ENCODE results near the gene SLCO3A1.

SLCO3A1 gene

GRCh38 chr15:92011611-92012367, 158.3 kb downstream of the SLCO3A1 start:
- no peak for DNase-seq

GRCh38 chr15:92012368-92012629, 158.8 kb downstream of the SLCO3A1 start:
- no peak for DNase-seq

- no peak for DNase-seq
Observed at GRCh38 chr15:92012881-92013280, 159.4 kb downstream of the SLCO3A1 start.

DNA sequence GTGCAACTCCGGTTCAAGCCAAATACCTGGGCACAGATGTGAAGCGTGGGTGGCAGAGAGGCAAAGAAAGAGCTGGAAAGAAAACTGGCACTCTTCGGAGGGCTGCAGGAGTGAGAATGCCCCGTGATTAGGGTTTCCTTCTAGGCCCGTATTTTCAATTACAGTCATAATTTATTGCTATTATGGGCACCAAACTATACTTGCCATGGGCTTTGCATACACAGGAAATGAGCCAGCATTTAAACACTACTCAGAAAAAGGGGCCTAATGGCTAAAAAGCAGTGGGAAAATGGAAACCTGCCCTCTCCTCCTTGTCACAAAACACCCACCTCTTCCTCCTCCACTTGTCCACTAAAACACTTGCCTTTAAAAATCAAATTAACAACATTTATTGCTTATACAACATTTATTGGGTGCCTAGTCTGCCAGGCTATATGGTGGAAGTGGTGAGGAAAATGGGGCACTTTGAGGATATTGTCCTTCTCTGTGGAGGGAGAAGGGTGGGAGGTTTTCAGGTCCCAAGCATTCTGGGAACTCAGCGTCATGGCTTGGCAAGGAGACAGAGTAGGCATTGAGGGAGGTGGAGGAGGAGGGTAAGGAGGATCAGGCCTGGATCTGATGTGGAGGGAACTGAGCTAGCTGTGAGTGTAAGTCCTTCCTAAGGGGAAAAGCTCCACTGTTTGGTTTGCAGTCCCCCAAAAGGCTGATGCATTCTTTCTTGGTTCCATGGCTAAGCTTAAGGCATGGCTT, 160.9 kb downstream of the SLCO3A1 start:
- no peak for DNase-seq

DNA sequence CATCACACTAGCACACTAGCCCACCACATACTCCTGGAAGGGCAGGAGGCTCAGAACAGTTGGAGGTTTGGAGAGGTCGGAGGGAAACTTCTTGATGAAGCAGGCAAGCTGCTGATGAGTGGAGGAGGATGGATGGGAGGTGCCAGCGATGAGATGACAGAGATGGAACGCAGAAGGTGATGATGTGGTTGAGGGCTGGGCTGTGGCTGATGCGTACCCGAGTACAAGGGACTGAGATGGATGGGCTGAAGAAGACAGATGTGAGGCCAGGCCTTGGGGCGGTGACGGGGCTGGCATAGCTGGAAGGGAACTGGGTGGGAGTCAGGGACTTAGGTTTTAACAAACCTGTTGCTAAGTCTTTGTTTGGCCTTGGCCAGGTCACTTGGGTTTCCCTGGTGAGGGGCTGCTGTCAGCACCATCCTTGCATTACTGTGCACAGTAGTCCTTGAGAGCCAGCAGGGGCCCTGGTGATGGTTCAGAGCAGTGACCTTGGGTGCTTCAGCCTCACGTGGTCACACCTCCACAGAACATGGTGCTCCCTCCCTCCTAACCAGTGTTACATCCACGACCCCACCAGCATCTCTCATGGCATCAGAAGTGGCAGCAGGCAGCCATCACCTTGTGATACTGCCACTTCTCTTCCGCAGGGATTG, 164.5 kb downstream of the SLCO3A1 start:
- DNase-seq, result no peak

DNA sequence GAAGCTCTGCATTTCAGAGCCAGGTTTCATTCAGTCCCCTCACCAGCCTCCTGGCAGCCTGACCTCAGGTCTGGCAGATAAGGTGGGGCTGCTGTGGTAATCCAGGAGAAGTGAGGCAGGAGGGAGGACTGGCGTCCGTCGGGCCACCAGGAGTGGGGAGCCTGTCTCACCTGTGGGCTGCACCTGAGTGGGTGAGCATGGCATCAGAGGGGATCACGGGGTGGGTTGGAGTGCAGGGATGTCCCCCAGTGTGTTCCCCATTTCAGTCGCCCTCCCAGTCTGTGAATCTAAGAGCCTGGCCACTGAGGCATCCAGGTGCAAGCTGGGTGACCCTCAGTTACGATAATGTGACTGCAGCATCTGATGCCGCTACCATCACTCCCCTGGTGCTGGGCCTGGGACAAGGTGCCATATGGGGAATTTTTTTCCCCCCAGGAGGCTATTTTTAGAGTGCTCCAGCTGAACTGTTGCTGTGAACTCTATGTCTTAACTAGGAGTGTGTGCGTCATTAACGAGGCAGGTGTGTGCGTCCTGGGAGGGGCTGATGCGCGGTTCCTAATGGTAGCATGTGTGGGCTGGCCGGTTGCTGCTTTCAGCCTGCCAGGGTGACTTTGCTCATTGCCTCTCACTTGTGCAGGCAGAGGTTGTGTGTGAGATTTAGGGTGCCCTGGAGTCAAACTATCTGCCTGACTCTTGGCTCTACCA, 165.2 kb downstream of the SLCO3A1 start:
- no peak for DNase-seq

- DNase-seq, result no peak
Observed at GRCh38 chr15:92019706-92020105, 166.2 kb downstream of the SLCO3A1 start.

DNA sequence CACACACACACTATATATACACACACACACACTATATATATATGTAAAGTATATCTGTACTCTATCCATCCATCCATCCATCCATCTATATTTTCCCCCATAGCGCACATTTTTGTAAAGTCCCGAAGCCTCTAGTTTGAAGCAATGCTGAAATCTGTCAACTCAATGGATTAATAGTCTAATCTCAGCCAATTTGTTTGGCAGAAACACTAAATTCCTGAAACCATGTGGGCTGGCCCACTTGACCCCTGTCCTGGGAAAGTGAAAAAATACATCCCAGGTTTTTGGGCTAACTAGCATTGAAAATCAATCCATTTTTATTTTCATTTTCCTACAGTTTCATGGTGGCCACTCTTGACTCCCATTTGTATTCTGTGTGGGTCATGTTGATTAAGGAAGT, 166.7 kb downstream of the SLCO3A1 start:
- no peak for DNase-seq

DNA sequence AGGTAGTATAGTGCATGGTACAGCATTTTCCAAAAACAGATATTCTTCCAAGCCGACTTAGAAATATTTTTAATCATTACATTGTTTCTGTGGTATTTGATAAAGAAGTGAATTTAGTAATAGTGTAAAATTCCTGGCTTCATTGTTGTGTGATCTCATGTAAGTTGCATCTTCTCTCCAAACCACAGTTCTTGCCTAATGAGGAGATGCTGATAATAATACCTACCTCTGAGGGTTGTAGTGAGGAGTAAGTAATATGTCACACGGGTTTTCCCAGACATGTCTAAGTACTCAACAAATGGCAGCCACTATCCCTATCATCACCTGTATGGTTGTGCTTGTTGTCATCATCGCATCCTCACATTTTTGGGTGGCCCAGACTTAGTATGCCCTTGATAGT, 167.3 kb downstream of the SLCO3A1 start:
- no peak for DNase-seq

DNA sequence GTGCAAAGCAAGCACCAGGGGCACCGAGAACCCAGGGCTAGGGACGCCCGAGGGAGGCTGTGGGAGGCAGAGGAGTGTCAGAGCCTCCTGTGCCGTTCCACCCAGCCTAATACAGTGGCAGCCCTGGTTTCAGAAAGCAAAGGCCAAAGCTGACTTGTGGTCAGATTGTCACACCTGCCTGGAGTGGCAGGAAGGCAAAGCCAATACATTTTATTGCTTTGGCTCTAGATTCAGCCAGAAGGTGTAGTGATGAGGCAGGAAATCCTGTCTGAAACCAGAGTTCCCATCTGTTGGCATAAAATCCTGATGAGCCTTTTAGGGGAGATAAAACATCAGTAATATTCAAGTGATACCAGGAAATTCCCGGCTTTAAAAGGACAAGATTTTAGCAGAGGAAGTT, 168.3 kb downstream of the SLCO3A1 start:
- no peak for DNase-seq

GRCh38 chr15:92023965-92024364, 170.5 kb downstream of the SLCO3A1 start:
- no peak for DNase-seq

DNA sequence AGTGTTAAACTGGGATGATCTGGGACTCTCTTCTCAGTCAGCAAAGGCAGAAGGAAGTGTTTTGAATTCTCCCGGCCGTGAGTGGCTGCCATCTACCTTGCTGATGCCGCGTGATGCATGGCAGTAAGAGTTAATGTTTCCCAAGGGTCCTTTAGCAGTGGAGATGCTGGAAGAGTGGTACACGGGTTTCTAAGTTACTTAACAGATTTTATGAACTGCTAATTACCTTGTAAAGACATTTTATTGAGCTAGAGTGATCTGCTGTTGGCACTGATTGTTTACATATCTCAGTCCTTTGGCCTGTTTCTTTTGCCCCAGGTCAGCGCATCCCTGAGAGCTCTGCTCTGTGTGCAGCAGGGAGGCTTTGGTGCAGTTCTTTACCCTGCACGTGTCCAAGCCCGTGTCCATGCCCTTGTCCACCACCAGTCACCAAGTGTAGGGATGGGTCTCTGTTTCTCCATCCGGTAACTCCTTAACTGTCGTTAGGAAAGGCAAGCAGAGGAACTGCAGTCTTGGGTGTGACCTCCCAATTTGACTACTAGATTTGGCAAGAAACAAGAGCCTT, 172.3 kb downstream of the SLCO3A1 start:
- DNase-seq, result no peak

DNA sequence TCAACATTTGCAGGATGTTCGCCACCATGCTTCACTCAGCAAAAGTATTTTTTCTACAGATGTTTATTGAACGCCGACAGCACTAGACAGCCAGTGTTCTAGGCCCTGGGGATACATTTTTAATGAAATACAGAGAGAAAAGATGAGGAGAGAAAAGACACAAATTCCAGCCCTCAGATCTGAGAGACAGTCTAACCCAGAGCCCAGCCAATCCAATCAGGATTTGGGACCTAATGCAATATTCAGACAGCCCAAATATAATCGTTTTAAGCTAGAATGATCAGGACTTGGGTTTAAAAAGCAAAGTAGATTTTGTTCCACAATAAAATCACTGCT, 174.8 kb downstream of the SLCO3A1 start:
- DNase-seq, result no peak

DNA sequence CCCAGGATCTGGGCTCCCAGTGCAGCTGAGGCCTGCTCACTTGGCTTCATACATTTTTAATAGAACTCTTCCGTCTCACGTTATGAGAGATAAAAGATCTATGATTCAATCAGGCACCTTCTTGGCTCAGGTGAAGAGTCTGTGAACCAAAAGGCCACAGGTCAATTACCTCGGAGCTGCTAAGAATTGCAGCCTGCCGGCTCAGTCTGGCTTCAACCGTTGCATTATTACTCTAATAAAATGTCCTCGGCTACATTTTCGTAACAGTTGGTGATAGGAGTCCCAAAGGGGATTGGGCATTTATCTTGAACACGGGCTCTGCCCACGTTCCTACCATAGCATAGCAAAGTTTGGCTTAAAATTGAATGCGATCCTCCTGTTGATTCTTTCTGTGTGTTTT, 176.3 kb downstream of the SLCO3A1 start:
- no peak for DNase-seq

DNA sequence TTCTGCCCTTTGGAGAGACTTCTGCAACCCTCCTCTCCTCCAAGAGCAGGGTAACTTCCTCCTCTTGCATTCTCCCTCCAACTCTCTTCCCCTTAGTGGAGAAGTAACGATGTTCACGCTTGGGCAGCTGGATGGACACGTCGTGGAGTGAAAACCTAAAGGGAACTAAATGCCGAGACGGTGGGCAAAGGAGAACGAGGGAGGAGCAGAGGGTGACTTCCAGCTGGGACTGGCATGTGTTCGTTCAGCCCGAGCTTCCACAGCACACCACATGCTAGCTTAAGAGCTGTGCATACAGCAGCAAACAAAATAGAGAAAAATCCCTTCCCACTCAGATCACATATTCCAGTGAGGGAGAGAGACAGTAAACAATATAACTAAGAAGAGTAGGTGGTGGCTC, 179.8 kb downstream of the SLCO3A1 start:
- DNase-seq, result no peak

DNA sequence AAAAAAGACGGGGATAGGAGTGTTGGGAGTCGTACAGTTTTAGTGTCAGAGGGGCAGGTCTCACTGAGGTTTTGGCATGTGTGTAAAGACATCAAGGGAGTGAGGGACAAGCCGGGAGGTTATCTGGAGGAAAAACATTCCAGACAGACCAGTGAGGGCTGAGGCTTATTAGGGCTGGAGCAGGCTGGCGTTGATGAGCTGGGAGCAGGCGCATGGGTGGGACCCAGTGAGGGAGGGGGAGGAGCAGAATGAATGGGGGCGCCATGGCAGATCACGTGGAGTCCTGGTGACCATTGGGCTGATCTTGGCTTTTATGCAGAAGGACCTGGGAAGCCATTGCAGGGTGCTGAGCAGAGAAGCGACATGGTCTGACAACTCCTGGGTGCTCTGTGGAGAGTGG, 180.2 kb downstream of the SLCO3A1 start:
- no peak for DNase-seq

GRCh38 chr15:92034227-92034626, 180.7 kb downstream of the SLCO3A1 start:
- no peak for DNase-seq

DNA sequence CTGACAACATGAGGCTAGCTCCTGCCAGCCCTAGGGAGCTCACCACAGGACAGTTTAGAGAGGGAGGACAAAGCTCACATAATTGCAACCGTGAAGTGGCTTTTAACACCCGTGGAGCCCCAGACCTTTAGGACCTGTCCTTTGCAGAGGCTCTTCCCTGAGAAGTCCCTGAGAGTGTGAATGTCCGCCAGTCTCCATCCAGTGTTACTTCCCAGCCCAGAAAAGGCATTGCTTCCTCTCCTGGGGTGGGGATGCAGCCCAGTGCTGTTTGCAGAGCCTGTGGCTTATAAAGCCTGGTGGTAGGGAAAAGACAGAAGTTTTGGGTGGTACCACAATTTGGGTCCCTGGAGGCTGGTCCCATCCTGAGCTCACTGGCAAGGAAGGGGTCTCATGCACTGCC, 182.0 kb downstream of the SLCO3A1 start:
- no peak for DNase-seq

DNA sequence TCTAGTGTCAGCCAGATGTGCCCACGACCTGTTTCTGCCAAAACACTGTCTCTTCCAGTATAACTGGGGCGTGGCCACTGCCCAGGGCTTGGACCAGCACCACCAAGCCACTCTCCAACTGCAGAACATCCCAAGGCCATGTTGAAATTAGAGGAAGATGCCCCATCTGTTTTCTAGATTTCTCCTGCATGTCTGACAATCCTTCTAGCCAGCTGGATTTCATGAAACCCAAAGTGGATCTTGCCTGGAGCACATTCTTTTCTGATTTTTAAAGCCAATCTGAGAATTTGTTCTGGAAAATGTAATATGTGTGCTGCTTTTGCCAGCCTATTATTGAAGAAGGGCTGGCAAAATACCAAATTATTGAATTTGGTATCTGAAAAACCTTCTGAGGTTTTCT, 182.5 kb downstream of the SLCO3A1 start:
- DNase-seq, result no peak

DNA sequence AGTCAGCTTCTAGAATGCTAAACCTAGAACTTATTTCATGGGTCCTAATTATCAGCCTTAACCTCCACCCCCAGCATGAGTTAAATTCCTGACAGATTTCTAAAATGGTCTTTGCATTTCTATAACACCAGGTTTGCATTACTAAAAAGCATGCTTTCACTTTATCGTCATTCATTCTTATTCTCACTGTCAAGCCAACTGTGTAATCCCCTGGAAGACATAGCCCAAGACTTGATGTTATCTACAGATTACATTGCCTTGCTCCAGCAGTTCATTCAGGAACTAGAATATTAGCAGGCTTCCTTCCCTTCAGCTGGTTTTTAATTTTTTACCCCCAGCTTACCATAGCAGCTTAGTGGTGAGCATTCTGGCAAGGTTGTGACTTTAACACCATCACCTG, 184.0 kb downstream of the SLCO3A1 start:
- DNase-seq, result no peak

GRCh38 chr15:92040350-92040749, 186.8 kb downstream of the SLCO3A1 start:
- DNase-seq, result no peak

GRCh38 chr15:92041371-92041770, 187.9 kb downstream of the SLCO3A1 start:
- no peak for DNase-seq

- DNase-seq, result no peak
Observed at GRCh38 chr15:92043283-92043682, 189.8 kb downstream of the SLCO3A1 start.

Data from CD4-positive, alpha-beta T cell treated with Interleukin-10 for 1 hour (primary cell).